Neural cell (in vitro differentiated cells): ENCODE results near the gene PDF. TPM values are rescaled to one million over a fixed set of nuclear protein-coding genes. Genes with fewer than 3 reads are reported as not detected.

Experiments used
- H2AFZ ChIP-seq: fragments of 200-600, 300-800 bp; sonication (generic), shearing (Covaris generic); 2 replicates; pipeline ENCODE4 v1.6.0; 2014; ENCODE audit warnings: low read depth, mild to moderate bottlenecking, antibody characterized with exemption, low read length, moderate library complexity
- H3F3A ChIP-seq: fragments of 200-600 bp; shearing (Covaris generic); 2 replicates; pipeline ENCODE4 v1.6.1; 2016; ENCODE audit warnings: mild to moderate bottlenecking, moderate library complexity, mixed read lengths, antibody characterized with exemption, low read length; ENCODE audit not compliant: insufficient read depth, poor library complexity, severe bottlenecking
- H3K27ac ChIP-seq: fragments of 200-600, 300-800 bp; sonication (generic), shearing (Covaris generic); 2 replicates; pipeline ENCODE4 v1.5.1; 2014; ENCODE audit warnings: mild to moderate bottlenecking, low read length, moderate library complexity
- H3K27me3 ChIP-seq: fragments of 300-800, 200-600 bp; sonication (generic), shearing (Covaris generic); 2 replicates; pipeline ENCODE4 v1.6.0; 2014; ENCODE audit warnings: mild to moderate bottlenecking, low read depth, low read length, moderate library complexity; ENCODE audit not compliant: insufficient read depth
- H3K36me3 ChIP-seq: fragments of 300-800, 200-600 bp; sonication (generic), shearing (Covaris generic); 2 replicates; pipeline ENCODE4 v1.5.1; 2014; ENCODE audit warnings: mild to moderate bottlenecking, antibody characterized with exemption, low read length, moderate library complexity; ENCODE audit not compliant: insufficient read depth
- H3K4me2 ChIP-seq: fragments of 300-800, 200-600 bp; sonication (generic), shearing (Covaris generic); 2 replicates; pipeline ENCODE4 v1.6.0; 2014; ENCODE audit warnings: mild to moderate bottlenecking, low read length
- H3K4me3 ChIP-seq: fragments of 300-800, 200-600 bp; sonication (generic), shearing (Covaris generic); 2 replicates; pipeline ENCODE4 v1.5.1; 2014; ENCODE audit warnings: mild to moderate bottlenecking, low read length, moderate library complexity
- H3K79me2 ChIP-seq: fragments of 200-600 bp; shearing (Covaris generic); replicated peaks from 2 replicates; pipeline ENCODE4 v1.6.0; 2014; ENCODE audit warnings: mild to moderate bottlenecking, low read length, moderate library complexity; ENCODE audit not compliant: insufficient read depth
- H3K9ac ChIP-seq: fragments of 300-800, 200-600 bp; sonication (generic), shearing (Covaris generic); 2 replicates; pipeline ENCODE4 v1.6.1; 2016; ENCODE audit warnings: mild to moderate bottlenecking, low read length, mixed read lengths
- H3K9me2 ChIP-seq: fragments of 200-600 bp; shearing (Covaris generic); 2 replicates; pipeline ENCODE4 v1.6.1; 2016; ENCODE audit warnings: mild to moderate bottlenecking, low read length, mixed read lengths; ENCODE audit not compliant: insufficient read depth
- H3K9me3 ChIP-seq: fragments of 200-600, 300-800 bp; sonication (generic), shearing (Covaris generic); 2 replicates; pipeline ENCODE4 v1.6.1; 2016; ENCODE audit warnings: mild to moderate bottlenecking, mixed run types, low read length, moderate library complexity, mixed read lengths
- H4K20me1 ChIP-seq: fragments of 200-600 bp; shearing (Covaris generic); 2 replicates; pipeline ENCODE4 v1.6.1; 2016; ENCODE audit warnings: mild to moderate bottlenecking, mixed run types; ENCODE audit not compliant: insufficient read depth
- EP300 ChIP-seq: fragments of 450-650 bp; conservative IDR thresholded peaks from 2 replicates; pipeline ENCODE4 v1.6.1; 2014; ENCODE audit warnings: antibody characterized with exemption, mild to moderate bottlenecking, moderate library complexity; ENCODE audit not compliant: poor library complexity, severe bottlenecking
- EZH2 ChIP-seq: fragments of 200-600, 300-800 bp; shearing (Covaris generic), sonication (generic); IDR thresholded peaks from 2 replicates; pipeline ENCODE4 v1.6.1; 2014; ENCODE audit warnings: antibody characterized with exemption, low read length, borderline replicate concordance, mild to moderate bottlenecking; ENCODE audit not compliant: insufficient read depth, poor library complexity, severe bottlenecking
- MXI1 ChIP-seq: fragments of 450-650 bp; conservative IDR thresholded peaks from 2 replicates; pipeline ENCODE4 v1.6.1; 2014; ENCODE audit warnings: antibody characterized with exemption, mild to moderate bottlenecking; ENCODE audit not compliant: poor library complexity, severe bottlenecking
- POLR2AphosphoS5 ChIP-seq: IDR thresholded peaks from 2 replicates; pipeline ENCODE4 v1.6.1; 2012
- RAD21 ChIP-seq: fragments of 450-650 bp; conservative IDR thresholded peaks from 2 replicates; pipeline ENCODE4 v1.6.1; 2014; ENCODE audit warnings: antibody characterized with exemption, mild to moderate bottlenecking, moderate library complexity
- REST ChIP-seq: IDR thresholded peaks from 2 replicates; pipeline ENCODE4 v1.6.1; 2012; ENCODE audit warnings: borderline replicate concordance
- SMC3 ChIP-seq: fragments of 450-650 bp; conservative IDR thresholded peaks from 2 replicates; pipeline ENCODE4 v1.6.1; 2014; ENCODE audit warnings: antibody characterized with exemption, mild to moderate bottlenecking, moderate library complexity; ENCODE audit not compliant: poor library complexity
- TAF1 ChIP-seq: IDR thresholded peaks from 2 replicates; pipeline ENCODE4 v1.6.1; 2012; ENCODE audit warnings: low read depth
- polyA plus RNA-seq: library from polyadenylated mRNA; depleted of rRNA; stranded (reverse); fragments of >200 nt; gene quantifications from 2 replicates; pipeline ENCODE4 v1.2.3, GENCODE V29; 2014
- TF ChIP-seq, protein P1 (sequence below): fragments of 450-650 bp; IDR thresholded peaks from 2 replicates; pipeline ENCODE4 v1.5.1; 2014; ENCODE audit warnings: antibody characterized with exemption, mild to moderate bottlenecking, moderate library complexity; ENCODE audit not compliant: poor library complexity, severe bottlenecking

The PDF gene
- polyA plus RNA-seq, 1 donor from 2014 or later: 5.1 TPM

DNA sequence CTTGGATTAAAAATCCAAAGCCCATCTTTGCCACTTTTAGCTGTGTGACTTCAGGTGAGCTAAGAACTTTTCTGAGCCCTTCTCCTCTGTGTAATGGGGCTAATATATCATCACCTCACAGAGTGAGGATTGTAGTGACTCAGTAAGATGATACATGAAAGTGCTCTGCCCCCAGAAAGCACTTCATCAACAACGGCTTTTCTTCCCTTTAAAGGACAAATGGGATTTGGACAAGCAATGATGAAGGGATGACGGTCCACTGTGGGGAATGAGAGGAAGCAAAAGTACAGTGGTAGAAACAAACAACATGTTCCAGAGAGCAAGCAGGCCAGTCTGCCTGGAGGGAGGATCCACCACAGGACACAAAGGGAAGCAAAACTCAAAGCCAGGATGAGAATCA, 35.5 kb upstream of the PDF start:
- no peak overlapping the region for H3K4me3 ChIP-seq
- no peak overlapping the region for H3K9ac ChIP-seq
- no peaks in the 10 kb centered on the region for H3K9me2 ChIP-seq
- TF ChIP-seq, protein P1, sequence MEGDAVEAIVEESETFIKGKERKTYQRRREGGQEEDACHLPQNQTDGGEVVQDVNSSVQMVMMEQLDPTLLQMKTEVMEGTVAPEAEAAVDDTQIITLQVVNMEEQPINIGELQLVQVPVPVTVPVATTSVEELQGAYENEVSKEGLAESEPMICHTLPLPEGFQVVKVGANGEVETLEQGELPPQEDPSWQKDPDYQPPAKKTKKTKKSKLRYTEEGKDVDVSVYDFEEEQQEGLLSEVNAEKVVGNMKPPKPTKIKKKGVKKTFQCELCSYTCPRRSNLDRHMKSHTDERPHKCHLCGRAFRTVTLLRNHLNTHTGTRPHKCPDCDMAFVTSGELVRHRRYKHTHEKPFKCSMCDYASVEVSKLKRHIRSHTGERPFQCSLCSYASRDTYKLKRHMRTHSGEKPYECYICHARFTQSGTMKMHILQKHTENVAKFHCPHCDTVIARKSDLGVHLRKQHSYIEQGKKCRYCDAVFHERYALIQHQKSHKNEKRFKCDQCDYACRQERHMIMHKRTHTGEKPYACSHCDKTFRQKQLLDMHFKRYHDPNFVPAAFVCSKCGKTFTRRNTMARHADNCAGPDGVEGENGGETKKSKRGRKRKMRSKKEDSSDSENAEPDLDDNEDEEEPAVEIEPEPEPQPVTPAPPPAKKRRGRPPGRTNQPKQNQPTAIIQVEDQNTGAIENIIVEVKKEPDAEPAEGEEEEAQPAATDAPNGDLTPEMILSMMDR: no peak
- TF ChIP-seq SMC3 (no peak), EZH2 (no peak), REST (no peak), EP300 (no peak), POLR2AphosphoS5 (no peak), RAD21 (no peak), MXI1 (no peak), TAF1 (no peak)
- H3K36me3 ChIP-seq: peaks cover 7% of the 10 kb centered on the region
- H2AFZ ChIP-seq: no peak overlapping the region
- no peaks in the 10 kb centered on the region for H3K79me2 ChIP-seq
- no peaks in the 10 kb centered on the region for H4K20me1 ChIP-seq
- no peaks in the 10 kb centered on the region for H3F3A ChIP-seq
- H3K4me2 ChIP-seq: no peak overlapping the region
- H3K27me3 ChIP-seq: no peaks in the 10 kb centered on the region
- no peaks in the 10 kb centered on the region for H3K9me3 ChIP-seq
- H3K27ac ChIP-seq: no peak overlapping the region

- Histone ChIP-seq H4K20me1 (no peaks in the 10 kb centered on the region), H3K27ac (no peak overlapping the region), H3K36me3 (peaks cover 7% of the 10 kb centered on the region), H3K27me3 (no peaks in the 10 kb centered on the region), H3K79me2 (no peaks in the 10 kb centered on the region), H3K9ac (no peak overlapping the region), H3K9me2 (no peaks in the 10 kb centered on the region), H3F3A (no peaks in the 10 kb centered on the region), H2AFZ (no peak overlapping the region), H3K4me2 (no peak overlapping the region), H3K9me3 (no peaks in the 10 kb centered on the region), H3K4me3 (no peak overlapping the region)
- TF ChIP-seq EP300 (no peak), EZH2 (no peak), MXI1 (no peak), POLR2AphosphoS5 (no peak), TAF1 (no peak), REST (no peak), RAD21 (no peak), SMC3 (no peak)
- TF ChIP-seq, protein P1: no peak
Observed at GRCh38 chr16:69364088-69364487, 33.7 kb upstream of the PDF start.
